Liver (tissue), 9 donors: Measurements from ENCODE around the gene KIZ. TPM values are rescaled to one million over a fixed set of nuclear protein-coding genes. Genes with fewer than 3 reads are reported as not detected.

ENCODE experiments used
- DNase-seq: peaks from one replicate; pipeline ENCODE4 v3.0.0-alpha.2; 2017; ENCODE audit warnings: low spot score
- H3K27ac ChIP-seq, 2 donors: one replicate each; pipeline ENCODE4 v1.7.0; 2013; ENCODE audit warnings: inconsistent platforms in 2 of 2, low read length in 2 of 2, control low read depth in 1 of 2, low read depth in 1 of 2, mild to moderate bottlenecking in 1 of 2
- H3K27me3 ChIP-seq, 4 donors: one replicate each; pipeline versions ENCODE4 v1.6.1 to v1.7.0; 2013; ENCODE audit warnings: low read length in 3 of 4, inconsistent platforms in 1 of 4, mild to moderate bottlenecking in 1 of 4, moderate library complexity in 1 of 4; ENCODE audit not compliant: control insufficient read depth in 4 of 4, insufficient read depth in 4 of 4
- H3K36me3 ChIP-seq, 4 donors: one replicate each; pipeline versions ENCODE4 v1.6.1 to v1.7.0; 2013; ENCODE audit warnings: low read length in 3 of 4, mild to moderate bottlenecking in 3 of 4, low read depth in 1 of 4, moderate library complexity in 1 of 4; ENCODE audit not compliant: control insufficient read depth in 4 of 4, insufficient read depth in 3 of 4
- H3K4me1 ChIP-seq, 4 donors: one replicate each; pipeline versions ENCODE4 v1.6.1 to v1.7.0; 2013; ENCODE audit warnings: low read length in 3 of 4, mild to moderate bottlenecking in 3 of 4, moderate library complexity in 1 of 4; ENCODE audit not compliant: control insufficient read depth in 4 of 4, insufficient read depth in 4 of 4
- H3K4me3 ChIP-seq, 3 donors: one replicate each; pipeline versions ENCODE4 v1.6.1 to v1.7.0; 2013; ENCODE audit warnings: low read length in 3 of 3, control low read depth in 1 of 3, low read depth in 1 of 3, mild to moderate bottlenecking in 1 of 3
- H3K9ac ChIP-seq, 2 donors: one replicate each; pipeline ENCODE4 v1.7.0; 2013; ENCODE audit warnings: low read length in 2 of 2, mild to moderate bottlenecking in 2 of 2, moderate library complexity in 2 of 2, control low read depth in 1 of 2, low read depth in 1 of 2
- H3K9me3 ChIP-seq, 4 donors: one replicate each; pipeline versions ENCODE4 v1.6.1 to v1.7.0; 2013; ENCODE audit warnings: low read length in 3 of 4; ENCODE audit not compliant: control insufficient read depth in 4 of 4
- CTCF ChIP-seq: fragments of 150-350 bp; IDR thresholded peaks from 2 replicates; pipeline ENCODE4 v1.5.1; 2017; ENCODE audit warnings: improper control_type of control experiment, low read depth, low read length; ENCODE audit not compliant: missing input control
- EGR1 ChIP-seq, 2 donors: IDR thresholded peaks; 2 replicates each; pipeline ENCODE4 v1.6.1; 2016 to 2018; ENCODE audit warnings: antibody characterized with exemption in 2 of 2, low read depth in 2 of 2
- FOXA2 ChIP-seq: IDR thresholded peaks from 2 replicates; pipeline ENCODE4 v1.6.1; 2016; ENCODE audit warnings: antibody characterized with exemption
- GABPA ChIP-seq, 2 donors: IDR thresholded peaks in 1 of 2; conservative IDR thresholded peaks in 1 of 2; 2 replicates each; pipeline ENCODE4 v1.6.1; 2016; ENCODE audit warnings: antibody characterized with exemption in 2 of 2, mild to moderate bottlenecking in 1 of 2, moderate library complexity in 1 of 2
- HNF4A ChIP-seq, 2 donors: conservative IDR thresholded peaks; 2 replicates each; pipeline ENCODE4 v1.6.1; 2016; ENCODE audit warnings: antibody characterized with exemption in 2 of 2, mild to moderate bottlenecking in 2 of 2
- HNF4G ChIP-seq: IDR thresholded peaks from 2 replicates; pipeline ENCODE4 v1.6.1; 2016; ENCODE audit warnings: antibody characterized with exemption
- JUND ChIP-seq, 2 donors: IDR thresholded peaks; 2 replicates each; pipeline ENCODE4 v1.6.1; 2016; ENCODE audit warnings: antibody characterized with exemption in 2 of 2
- MAX ChIP-seq: IDR thresholded peaks from 2 replicates; pipeline ENCODE4 v1.6.1; 2016; ENCODE audit warnings: antibody characterized with exemption
- RAD21 ChIP-seq, 2 donors: IDR thresholded peaks; 2 replicates each; pipeline ENCODE4 v1.6.1; 2016; ENCODE audit warnings: antibody characterized with exemption in 2 of 2, mild to moderate bottlenecking in 2 of 2
- REST ChIP-seq: IDR thresholded peaks from 2 replicates; pipeline ENCODE4 v1.6.1; 2016; ENCODE audit warnings: antibody characterized with exemption, mild to moderate bottlenecking
- ZBTB33 ChIP-seq: IDR thresholded peaks from 2 replicates; pipeline ENCODE4 v1.6.1; 2016; ENCODE audit warnings: antibody characterized with exemption
- WGBS: extraction: QIAGEN DNeasy Blood & Tissue Kit; methylation state at CpG from one replicate; pipeline ENCODE4 v1.1.7; 2013; 5-methylcytosine and 5-hydroxymethylcytosine counted together
- polyA plus RNA-seq, 2 donors: library from polyadenylated mRNA; stranded (reverse) in 1 of 2; unstranded in 1 of 2; fragments of 200-250 nt in 1 of 2; fragments of >200 nt in 1 of 2; fragmentation: Nextera tagmentation in 1 of 2; extraction: Ambion mirVana in 1 of 2; gene quantifications; one replicate each; pipeline versions ENCODE4 v1.2.1 to v1.2.3, GENCODE V29; 2013 to 2015
- total RNA-seq, 2 donors: library from RNA; depleted of rRNA; stranded (reverse); fragments of >200 nt; gene quantifications; one replicate each; pipeline ENCODE4 v1.2.3, GENCODE V29; 2014
- donor health status: healthy.
- donor health status: healthy.
- donor health status: healthy.
- donor health status: healthy.
- donor health status: healthy.

KIZ gene
- total and polyA plus RNA-seq, 4 donors = 3.0 to 9.5 (median 5.2) TPM

- TF ChIP-seq CTCF (no peak), MAX (no peak), RAD21 (IDR thresholded peaks at IDR 0.05) (no peak), JUND (IDR thresholded peaks at IDR 0.05) (no peak), HNF4G (no peak), EGR1 (IDR thresholded peaks at IDR 0.05; ENCODE audit: low read depth in 2 of 2) (no peak)
Measured at GRCh38 chr20:21232546-21233280, 106.8 kb downstream of the KIZ start (continued).

- H3K9ac ChIP-seq = no peak overlapping the region
- H3K4me3 ChIP-seq = no peak overlapping the region
- 97% methylated on average over 5 of the region's 5 CpGs for WGBS
- H3K4me1 ChIP-seq = peaks cover 0 to 8% (median 3%) of the 10 kb centered on the region in 4 donors
- no peak for TF ChIP-seq RAD21 (IDR thresholded peaks at IDR 0.05)
- TF ChIP-seq FOXA2 = no peak
- no peak for TF ChIP-seq HNF4A (conservative IDR thresholded peaks at IDR 0.05)
- TF ChIP-seq GABPA (IDR thresholded peaks at IDR 0.05 in 1 of 2, conservative IDR thresholded peaks at IDR 0.05 in 1 of 2) = no peak
- no peak for TF ChIP-seq ZBTB33
- TF ChIP-seq JUND (IDR thresholded peaks at IDR 0.05) = no peak
- no peak for TF ChIP-seq MAX
- no peak for TF ChIP-seq REST
- H3K27me3 ChIP-seq = no peaks in the 10 kb centered on the region
- H3K9me3 ChIP-seq = no peaks in the 10 kb centered on the region
- no peak overlapping the region for H3K27ac ChIP-seq
- H3K36me3 ChIP-seq = peaks cover 0 to 15% (median 6%) of the 10 kb centered on the region in 4 donors
- no peak for DNase-seq
Measured at GRCh38 chr20:21234324-21234723, 108.4 kb downstream of the KIZ start.
